RKO (cell line): ENCODE measurements around the gene TMED6.

Source experiments
- DNase-seq: peaks from one replicate; pipeline ENCODE4 v3.0.0-alpha.2; 2016; ENCODE audit warnings: low spot score

The TMED6 gene

DNA sequence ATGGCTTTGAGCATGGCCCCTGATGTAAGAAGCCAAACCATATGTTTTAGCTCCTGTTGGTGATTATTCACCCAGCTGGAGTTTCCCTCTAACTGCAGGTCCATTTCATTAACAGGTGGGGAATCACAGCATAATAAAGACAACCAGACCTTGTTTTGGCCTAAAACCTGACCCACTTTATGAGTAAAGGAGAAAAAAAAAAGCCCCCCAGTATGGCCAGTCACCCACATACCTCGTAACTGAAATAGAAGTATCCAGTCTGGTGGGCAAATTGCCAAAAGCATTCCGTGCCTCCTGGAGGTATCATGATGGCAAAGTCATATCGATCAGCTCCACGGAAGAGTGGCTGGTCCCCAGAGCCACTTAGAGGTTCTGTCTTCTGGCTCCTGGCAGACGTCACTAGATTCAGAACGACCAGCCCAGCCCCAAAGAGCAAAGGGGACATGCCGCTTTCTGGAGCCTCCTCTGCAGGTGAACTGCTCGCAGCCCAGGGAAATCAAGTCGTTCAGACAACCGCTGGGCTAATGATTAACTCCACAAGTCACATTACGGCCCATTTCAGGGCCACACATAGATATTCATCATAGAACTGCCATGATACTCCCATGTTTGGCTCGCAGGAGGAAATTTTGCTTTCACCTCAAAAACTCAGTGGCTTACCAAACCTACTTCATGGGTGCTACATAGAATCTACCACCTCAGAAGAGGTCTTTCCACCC is at the start of gene TMED6:
TMED6 (minus strand) TSS at position 478 of the 719 bp plus-strand sequence; CDS start at position 445, 33 bp downstream.
- no peak for DNase-seq

DNA sequence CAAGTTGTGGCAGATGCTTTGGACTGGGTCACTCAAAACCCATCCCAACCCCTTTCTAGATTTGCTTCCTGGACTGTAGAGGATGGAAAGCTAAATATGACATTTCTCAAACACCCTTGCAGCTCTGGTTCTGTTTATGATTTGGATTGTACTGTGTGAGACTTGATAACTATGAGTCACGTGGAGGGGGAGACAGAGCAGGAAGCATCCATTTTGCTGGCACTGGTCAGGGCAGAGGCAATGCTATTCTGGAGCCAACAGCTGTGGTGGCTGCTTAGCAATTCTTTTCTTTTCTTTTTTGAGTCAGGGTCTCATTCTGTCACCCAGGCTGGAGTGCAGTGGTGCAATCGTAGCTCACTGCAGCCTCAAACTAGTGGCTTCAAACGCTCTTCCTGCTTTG is 47.8 kb upstream of the TMED6 start:
- no peak for DNase-seq

DNA sequence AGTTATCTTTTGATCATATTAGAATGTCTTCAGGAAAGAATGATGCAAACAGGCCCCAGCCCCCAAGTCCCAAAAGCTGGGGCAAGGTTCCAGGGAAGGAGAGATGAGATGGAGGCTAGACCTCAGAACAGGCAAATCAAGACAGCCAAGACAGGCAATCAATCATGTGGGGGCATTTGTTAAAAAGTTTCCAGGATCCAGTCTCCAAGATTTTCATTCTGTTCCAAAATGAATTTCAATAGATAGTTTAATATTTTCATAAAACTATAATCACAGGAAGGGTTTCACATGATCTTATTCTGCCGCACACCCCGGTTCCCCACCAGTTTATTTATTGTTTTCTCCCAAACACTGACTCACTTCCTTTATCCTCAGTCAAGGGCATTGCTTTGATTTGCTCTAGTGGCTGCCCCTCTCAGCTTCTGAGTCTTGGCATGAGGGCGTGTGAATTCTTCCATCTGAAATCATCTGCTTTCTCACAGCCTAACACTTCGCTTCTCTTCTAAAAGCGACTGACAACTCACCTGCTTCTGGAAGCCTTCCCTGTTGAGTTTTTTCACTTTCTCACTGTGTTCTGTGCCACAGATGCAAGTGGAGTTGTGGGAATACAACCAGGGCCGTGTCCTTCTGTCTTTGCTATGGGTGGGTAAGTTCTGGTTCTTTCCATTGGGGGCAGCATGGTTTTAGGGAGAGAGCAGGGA is 46.4 kb upstream of the TMED6 start:
- peak; percentile 82 for DNase-seq

DNA sequence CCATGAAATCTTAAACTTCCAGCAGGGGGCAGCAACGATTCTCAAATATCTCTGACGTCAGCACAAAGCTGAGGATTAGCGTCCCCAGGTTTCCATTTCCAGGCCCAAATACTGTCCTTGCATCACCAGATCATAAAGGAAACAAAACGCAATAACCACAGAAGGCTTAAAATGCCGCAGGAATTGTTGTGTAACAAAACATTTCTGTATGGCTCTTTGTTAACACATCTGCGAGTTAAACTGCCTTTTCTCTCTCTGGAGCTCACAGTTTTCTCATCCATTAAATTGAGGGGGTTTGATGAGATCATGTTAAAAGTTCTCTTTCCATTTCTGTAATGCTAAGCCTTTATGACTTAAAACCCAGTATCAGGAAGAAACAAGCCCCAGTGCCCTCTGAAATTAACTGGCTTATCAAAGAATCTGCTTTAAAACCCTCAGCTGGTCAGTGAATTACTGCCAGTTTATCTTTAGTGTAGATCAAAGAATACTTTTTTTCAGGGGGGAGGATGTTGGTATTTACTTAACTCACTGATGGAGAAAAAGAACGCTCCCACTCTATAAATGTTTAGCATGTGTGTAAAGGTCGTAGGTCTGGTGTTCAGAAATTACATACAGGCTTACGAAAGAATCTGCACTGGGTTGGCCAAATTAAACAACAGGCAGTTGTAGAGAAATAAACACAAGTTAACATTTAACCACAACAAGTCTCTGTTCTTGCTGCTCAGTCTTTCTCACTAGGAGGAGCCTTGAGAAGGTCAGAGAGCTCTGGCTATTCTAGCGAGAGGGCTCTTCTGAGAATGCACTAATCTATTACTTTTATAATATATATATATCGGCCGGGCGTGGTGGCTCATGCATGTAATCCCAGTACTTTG is 44.8 kb upstream of the TMED6 start:
- peak; percentile 88 for DNase-seq

DNA sequence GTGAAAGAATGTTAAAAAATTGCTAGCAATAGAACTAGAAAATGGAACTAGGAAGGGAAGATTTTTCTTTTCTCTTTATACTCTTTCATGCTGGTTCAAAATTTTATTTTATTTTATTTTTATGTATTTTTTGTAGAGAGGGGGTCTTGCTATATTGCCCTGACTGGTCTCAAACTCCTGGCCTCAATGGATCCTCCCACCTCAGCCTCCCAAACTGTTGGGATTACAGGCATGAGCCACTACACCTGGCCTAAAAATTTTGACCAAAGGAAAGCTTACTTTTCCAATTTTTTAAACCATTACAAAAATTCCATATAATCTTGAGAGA is 44.2 kb upstream of the TMED6 start:
- no peak for DNase-seq

DNA sequence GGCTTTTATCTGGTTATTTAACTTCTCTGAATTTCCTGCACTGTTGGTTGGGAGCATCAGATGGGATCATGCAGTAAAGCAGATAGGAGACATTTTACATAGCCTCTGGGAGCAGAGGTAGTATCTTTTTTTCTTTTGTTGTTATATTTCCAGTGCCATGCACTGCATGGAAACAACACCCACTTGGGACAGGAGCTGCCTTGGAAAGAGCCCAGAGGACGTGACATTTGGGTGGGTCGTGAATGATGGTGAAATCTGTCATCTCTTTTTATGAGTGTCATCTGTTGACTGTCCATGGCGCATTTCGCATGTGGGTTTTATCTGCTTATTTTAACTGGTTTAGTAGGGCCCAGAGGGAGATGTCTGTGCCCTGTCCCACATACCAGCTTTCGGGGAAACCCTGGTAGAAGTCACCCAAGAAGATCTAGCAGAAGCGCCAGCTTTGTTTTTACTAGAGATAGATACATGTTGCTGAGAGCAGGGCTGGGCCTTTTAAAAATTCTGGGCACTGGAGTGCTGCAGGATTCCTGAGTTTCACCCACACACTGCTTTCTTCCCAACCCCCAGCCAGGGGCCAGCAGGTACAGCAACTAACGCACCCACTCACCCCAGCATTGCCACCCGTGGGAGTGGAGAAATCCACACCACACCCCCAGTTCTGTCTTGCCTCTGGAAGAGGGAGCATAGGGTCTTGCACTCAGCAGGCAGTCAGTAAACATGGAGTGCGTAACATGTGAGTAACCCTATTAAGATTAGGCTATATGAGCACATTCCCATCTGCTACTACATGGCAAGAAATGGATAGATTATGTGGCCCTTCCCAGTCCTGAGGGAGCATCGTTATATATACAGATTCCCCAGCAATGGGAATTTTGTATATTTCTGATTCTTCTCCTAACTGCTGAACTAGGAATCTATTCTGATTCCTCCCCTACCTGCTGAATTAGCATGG is 42.6 kb upstream of the TMED6 start:
- DNase-seq: no peak

DNA sequence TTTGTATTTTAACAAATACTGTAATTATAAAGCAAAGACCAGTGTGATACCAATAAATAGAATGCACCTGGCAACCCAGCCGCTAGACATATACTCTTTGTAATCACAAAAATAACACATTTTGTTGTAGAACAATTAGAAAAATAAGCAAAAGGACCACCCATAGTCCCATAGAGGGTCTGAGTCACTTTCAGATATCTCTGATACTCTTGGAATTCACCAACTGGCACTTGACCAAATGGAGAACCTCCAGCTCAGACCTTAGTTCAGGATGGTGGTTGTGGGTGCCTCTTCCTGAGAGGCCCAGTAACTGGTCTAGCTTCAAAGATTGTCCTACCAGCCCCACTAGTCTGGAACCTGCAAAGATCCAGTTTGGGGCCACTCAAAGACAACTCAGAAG is 35.0 kb upstream of the TMED6 start:
- DNase-seq: no peak

DNA sequence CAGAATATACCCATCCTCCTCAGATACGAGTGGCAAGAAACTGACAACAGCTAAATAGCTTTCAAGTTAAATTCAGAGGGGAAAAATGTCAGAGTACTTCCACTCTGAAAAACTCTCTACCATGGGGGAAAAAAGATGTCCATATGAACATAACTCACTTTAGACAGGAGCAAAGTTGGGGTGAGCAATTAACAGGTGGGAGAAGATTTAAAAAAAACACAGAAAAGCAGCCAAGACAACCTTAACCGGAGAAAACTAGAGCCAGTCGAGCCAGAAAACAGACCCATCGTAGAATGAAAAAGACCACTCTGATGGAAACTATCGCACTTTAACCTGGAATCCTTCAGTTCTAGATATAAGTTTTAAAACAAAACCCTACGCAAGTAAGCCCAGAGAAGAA is 33.4 kb upstream of the TMED6 start:
- no peak for DNase-seq

DNA sequence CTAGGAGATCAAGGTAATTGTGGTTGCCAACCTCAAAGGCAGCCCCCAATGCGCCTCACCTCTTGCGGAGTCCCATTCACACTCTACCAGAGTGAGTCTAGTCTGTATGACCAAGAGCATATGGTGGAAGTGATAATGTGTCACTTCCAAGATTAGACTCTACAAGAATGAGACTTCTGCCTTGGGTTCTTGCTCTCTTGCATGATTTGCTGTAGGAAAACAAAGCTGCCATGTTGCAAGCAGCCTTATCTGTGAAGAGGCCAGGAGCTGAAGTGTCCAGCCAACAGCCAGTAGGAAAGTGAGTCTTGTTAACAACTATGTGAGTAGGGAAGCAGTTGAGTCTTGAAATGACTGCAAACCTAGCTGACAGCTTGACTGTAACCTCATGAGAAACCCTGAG is 30.8 kb upstream of the TMED6 start:
- DNase-seq: no peak

DNA sequence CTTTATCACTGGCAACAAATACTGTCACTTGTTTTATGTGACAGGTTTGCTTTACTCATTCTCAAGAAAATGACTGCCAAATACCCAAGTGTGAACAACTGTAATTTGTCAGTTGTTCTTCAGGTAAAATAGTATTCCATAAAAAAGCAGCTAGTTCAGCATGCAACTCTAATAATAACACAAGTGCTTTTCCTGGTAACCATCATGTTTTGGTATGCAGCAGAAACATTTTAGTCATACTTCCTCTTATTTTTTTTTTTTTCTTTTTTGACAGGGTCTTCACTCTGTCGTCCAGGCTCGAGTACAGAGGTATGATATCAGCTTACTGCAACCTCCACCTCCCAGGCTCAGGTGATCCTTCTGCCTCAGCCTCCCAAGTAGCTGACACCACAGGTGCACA is 29.6 kb upstream of the TMED6 start:
- no peak for DNase-seq

DNA sequence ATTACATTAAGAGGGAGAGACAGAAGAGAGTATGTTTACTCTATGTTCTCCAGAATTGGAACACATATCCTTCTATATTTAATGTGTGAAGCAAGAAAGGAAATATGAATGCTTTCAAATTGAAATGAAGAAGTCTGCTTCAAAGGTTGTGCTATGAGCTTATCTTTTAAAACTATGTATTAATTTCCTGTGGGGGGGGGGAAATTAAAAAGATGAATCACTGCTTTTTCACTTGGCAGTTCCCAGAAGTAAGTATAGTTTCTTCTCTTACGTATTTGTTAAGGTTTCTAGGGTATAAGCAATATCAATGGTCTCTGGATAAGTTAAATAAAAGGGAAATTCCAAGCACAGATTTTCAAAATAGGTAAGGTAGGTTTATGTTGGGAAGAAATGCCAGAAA is 27.2 kb upstream of the TMED6 start:
- no peak for DNase-seq

DNA sequence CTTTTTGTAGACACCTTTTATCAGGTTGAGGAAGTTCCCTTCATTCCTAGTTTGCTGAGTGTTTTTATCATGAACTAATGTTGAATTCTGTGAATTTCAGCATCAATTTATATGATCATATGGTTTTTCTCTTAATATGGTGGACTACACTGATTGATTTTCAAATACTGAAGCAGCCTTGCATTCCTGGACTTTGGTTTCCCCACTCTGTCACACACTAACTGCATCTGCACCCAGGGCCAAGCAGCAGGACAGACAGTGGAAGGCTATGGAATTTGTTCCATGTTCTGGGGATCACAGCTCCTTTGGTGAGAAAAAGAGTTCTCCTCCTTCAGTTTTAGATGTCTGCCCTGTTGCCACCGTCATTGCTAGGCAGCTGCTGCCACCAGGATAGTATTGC is 26.4 kb upstream of the TMED6 start:
- no peak for DNase-seq

DNA sequence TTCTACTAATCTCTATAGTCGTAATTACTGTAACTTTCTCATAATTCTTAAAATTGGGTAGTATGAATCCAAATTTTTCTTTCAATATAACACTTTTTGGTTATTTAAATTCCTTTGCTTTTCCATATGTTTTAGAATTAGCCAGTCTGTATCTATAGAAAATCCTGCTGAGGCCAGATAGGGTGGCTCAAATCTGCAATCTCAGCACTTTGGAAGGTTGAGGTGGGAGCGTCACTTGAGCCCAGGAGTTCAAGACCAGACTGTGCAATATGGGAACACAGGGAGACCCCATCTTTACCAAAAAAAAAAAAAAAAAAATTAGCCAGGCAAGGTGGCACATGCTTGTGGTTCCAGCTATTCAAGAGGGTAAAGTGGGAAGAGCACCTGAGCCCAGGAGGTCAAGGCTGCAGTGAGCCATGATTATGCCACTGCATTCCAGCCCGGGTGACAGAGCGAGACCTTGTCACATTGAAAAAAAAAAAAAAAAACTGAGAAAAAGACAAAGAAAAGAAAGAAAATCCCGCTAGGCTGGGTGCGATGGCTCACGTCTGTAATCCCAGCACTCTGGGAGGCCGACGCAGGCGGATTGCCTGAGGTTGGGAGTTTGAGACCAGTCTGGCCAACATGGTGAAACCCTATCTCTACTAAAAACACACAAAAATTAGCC is 24.9 kb upstream of the TMED6 start:
- DNase-seq: no peak

DNA sequence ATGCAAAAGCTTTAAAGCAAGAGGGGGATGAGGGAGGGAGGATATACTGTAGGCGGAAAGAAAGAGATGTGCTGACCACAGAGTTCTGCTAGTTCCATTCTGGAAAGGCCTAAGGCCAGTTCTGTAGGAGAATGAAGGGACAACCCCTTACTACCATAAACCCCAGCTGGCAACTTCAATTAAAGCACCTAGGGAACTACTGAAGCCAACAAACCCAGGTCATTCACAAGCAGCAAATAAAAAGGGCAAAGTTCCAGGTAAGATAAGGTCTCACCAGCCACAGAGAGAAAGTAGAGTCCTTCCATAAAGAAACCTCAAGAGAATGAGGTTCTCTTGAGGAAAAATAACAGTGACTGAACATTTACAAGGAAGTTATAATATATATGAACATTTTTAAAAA is 21.4 kb upstream of the TMED6 start:
- DNase-seq: no peak

DNA sequence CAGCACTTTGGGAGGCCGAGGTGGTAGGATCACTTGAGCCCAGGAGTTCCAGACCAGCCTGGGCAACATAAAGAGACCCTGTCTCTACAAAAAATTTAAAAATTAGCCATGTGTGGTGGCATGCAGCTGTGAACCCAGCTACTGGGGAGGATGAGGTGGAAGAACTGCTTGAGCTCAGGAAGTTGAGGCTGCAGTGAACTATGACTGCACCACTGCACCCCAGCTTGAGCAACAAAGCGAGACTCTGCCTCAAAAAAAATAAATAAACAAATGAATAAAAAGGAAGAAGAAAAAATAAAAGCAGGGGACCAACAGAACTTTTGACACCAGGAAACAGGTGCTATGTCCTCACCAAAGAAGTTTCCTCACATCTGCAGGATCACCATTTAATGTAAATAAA is 20.0 kb upstream of the TMED6 start:
- no peak for DNase-seq

DNA sequence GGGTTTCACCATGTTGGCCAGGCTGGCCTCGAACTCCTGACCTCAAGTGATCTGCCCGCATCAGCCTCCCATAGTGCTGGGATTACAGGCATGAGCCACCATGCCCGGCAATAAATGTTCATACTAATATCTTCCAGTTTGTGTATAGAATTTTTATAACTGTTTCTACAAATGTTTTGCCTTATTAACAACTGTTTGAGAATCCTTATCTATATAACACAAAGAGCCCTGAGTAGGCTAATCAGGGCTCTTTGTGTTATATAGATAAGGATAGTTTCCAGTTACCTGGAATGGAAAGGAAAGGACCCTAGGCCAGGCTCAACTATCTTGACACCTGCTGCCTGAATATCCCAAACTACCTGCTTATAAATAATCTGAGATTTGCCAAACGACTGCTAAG is 17.3 kb upstream of the TMED6 start:
- no peak for DNase-seq

DNA sequence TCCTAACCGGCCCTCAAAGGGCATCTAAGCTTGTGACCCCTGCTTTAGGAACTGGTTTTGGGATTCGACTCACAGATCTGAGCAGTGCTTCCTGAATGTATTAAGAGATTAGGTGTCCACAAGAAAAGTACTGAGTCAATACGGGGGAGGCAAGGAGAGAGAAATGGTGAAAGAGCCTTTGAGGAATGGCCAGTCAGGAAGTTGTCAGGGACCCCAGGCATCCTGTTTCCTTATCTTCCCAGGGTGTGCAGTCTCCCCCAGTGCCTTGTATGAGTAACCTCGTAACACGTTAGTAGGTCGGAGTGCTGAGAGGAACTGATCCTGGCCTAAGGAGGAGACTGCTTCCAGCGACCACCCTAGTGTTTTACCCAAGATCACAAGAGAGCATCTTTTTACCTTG is 16.4 kb upstream of the TMED6 start:
- no peak for DNase-seq

DNA sequence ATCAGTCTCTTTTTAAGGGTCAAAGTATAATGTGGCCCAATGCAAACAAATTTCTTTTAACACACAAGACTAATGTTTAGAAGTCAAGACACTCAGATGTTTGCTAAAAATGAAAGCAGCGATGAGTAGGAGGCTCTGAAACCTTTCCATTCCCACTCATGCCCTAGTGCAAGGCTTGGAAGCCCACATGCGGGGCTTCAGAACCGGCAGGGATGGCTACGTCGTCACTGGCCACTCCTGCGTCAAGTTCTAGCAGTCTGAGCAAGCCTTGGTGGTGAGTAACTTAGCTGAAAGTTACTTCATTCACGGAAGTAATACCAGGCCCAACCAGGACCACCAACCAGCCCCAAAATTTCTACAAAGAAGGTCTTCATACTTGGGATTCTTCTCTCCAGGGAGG is 14.8 kb upstream of the TMED6 start:
- no peak for DNase-seq

DNA sequence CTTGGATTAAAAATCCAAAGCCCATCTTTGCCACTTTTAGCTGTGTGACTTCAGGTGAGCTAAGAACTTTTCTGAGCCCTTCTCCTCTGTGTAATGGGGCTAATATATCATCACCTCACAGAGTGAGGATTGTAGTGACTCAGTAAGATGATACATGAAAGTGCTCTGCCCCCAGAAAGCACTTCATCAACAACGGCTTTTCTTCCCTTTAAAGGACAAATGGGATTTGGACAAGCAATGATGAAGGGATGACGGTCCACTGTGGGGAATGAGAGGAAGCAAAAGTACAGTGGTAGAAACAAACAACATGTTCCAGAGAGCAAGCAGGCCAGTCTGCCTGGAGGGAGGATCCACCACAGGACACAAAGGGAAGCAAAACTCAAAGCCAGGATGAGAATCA is 14.3 kb upstream of the TMED6 start:
- no peak for DNase-seq

DNA sequence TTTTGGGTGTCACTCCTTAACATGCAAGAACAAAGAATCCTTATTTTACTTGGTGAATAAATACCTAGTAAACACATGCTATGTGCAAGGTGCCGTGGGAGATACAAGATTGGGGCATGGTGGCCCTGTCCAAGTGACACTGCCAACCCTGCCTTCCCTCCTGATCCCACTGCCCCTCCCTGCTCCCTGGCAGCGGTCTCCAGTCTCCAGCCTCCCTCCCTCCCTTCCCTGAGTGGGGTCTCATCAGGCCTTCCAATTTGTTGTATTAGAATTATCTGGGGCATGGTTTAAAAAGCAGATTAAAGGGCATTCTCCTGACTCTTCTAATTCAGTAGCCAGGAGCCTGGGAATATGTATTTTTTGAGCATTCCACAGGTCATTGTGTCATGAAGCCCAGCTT is 12.5 kb upstream of the TMED6 start:
- DNase-seq: no peak

DNA sequence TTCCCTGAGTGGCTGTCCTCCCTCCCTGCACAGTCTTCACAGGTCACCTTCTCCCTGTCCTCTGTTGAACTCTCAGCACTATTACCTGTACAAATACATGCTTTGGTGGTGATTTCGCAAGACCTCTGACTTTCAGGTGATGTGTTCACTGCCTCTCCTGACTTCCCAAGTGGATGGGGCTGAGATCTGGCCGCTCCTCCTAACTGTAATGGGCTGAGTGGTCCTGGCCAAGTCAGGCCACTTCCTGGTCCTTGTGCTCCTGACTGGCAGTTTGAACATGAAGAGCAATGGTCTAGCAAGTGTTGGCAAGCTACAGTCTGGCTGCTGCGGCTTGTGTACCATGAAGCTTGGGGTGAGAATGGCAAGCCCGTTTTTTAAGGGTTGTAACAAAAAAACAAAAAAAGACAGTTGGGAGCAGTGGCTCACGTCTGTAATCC is 11.7 kb upstream of the TMED6 start:
- no peak for DNase-seq
